B cell (primary cell): ENCODE results near the gene REC8. TPM values are rescaled to one million over a fixed set of nuclear protein-coding genes. Genes with fewer than 3 reads are reported as not detected.

Experiments
- ATAC-seq: fragments of 200-7000 bp; cut with Tn5 transposase; one replicate; pipeline ENCODE4 v1.10.0; 2021; ENCODE audit warnings: low read depth, mild to moderate bottlenecking, moderate number of reproducible peaks, moderate library complexity
- CTCF ChIA-PET: fragments of 350-600 bp; sonication (Branson Sonifier 250); formaldehyde crosslinking; loops from one replicate; lab custom pipeline; 2021; ENCODE audit warnings: antibody characterized with exemption, inconsistent platforms; lab: Charles Lee
- POLR2A ChIA-PET: fragments of 350-600 bp; sonication (Branson Sonifier 250); formaldehyde crosslinking; loops from one replicate; lab custom pipeline; 2021; ENCODE audit warnings: antibody characterized with exemption; lab: Charles Lee
- DNase-seq: peaks from one replicate; pipeline ENCODE4 v3.0.0; 2013
- H2AFZ ChIP-seq: 2 replicates; pipeline ENCODE4 v1.6.1; 2012; ENCODE audit warnings: mild to moderate bottlenecking, low read depth, low read length; ENCODE audit not compliant: insufficient read depth, poor library complexity, severe bottlenecking
- H3K27ac ChIP-seq, 2 donors: 1 replicate in 1 of 2; 2 replicates in 1 of 2; pipeline ENCODE4 v1.5.1; 2012 to 2013; ENCODE audit warnings: low read length in 2 of 2, mild to moderate bottlenecking in 2 of 2, moderate library complexity in 1 of 2
- H3K27me3 ChIP-seq, 4 experiments: fragments of 200-600 bp in 1 of 4; sonication (generic) in 1 of 4; replicated peaks in 1 of 4; 1 replicate in 2 of 4; 2 replicates in 2 of 4; pipeline versions ENCODE4 v1.6.1 to v1.7.0; 2013 to 2016; ENCODE audit warnings: low read length in 3 of 4, mild to moderate bottlenecking in 2 of 4, mixed read lengths in 1 of 4, moderate library complexity in 1 of 4; ENCODE audit not compliant: insufficient read depth in 4 of 4, control insufficient read depth in 3 of 4; ENCODE audit errors: control extremely low read depth in 1 of 4
- H3K36me3 ChIP-seq, 2 experiments: replicated peaks in 1 of 2; 1 replicate in 1 of 2; 2 replicates in 1 of 2; pipeline versions ENCODE4 v1.6.1 to v1.7.1; 2013; ENCODE audit warnings: low read length in 1 of 2; ENCODE audit not compliant: insufficient read depth in 2 of 2, control insufficient read depth in 1 of 2; ENCODE audit errors: control extremely low read depth in 1 of 2, extremely low read depth in 1 of 2
- H3K4me1 ChIP-seq, 2 donors: fragments of 200-600 bp in 1 of 2; sonication (generic) in 1 of 2; 1 replicate in 1 of 2; 2 replicates in 1 of 2; pipeline versions ENCODE4 v1.5.1 to v1.6.1; 2013 to 2017; ENCODE audit warnings: low read length in 2 of 2; ENCODE audit not compliant: control insufficient read depth in 2 of 2, insufficient read depth in 2 of 2
- H3K4me2 ChIP-seq: replicated peaks from 2 replicates; pipeline ENCODE3; 2012; ENCODE audit warnings: mild to moderate bottlenecking, low read depth, low read length; ENCODE audit not compliant: poor library complexity, severe bottlenecking
- H3K4me3 ChIP-seq, 5 experiments: fragments of 200-600 bp in 1 of 5; sonication (generic) in 1 of 5; 1 replicate in 3 of 5; 2 replicates in 2 of 5; pipeline versions ENCODE4 v1.5.1 to v1.7.0; 2011 to 2016; ENCODE audit warnings: low read length in 4 of 5, mild to moderate bottlenecking in 4 of 5, low read depth in 2 of 5, control low read depth in 1 of 5, moderate library complexity in 1 of 5; ENCODE audit not compliant: insufficient read depth in 1 of 5; ENCODE audit errors: control extremely low read depth in 1 of 5, extremely low read depth in 1 of 5
- H3K79me2 ChIP-seq: fragments of 200-600 bp; sonication (generic); one replicate; pipeline ENCODE4 v1.6.0; 2016; ENCODE audit warnings: low read length; ENCODE audit not compliant: control insufficient read depth, insufficient read depth
- H3K9ac ChIP-seq: fragments of 200-600 bp; sonication (generic); 2 replicates; pipeline ENCODE4 v1.6.1; 2017; ENCODE audit warnings: mild to moderate bottlenecking, low read length, moderate library complexity
- H3K9me3 ChIP-seq, 3 donors: one replicate each; pipeline versions ENCODE4 v1.6.1 to v1.7.1; 2013; ENCODE audit warnings: low read length in 2 of 3; ENCODE audit not compliant: control insufficient read depth in 2 of 3, insufficient read depth in 1 of 3; ENCODE audit errors: control extremely low read depth in 1 of 3
- H4K20me1 ChIP-seq: 2 replicates; pipeline ENCODE4 v1.6.0; 2012; ENCODE audit warnings: mild to moderate bottlenecking, low read length; ENCODE audit not compliant: insufficient read depth, control insufficient read depth, poor library complexity, severe bottlenecking
- H3K27ac Mint-ChIP-seq: one replicate; pipeline ENCODE4 v1.8.0; 2021; ENCODE audit warnings: mixed read lengths
- H3K27me3 Mint-ChIP-seq: one replicate; pipeline ENCODE4 v1.8.0; 2021; ENCODE audit warnings: mixed read lengths
- H3K4me1 Mint-ChIP-seq: one replicate; pipeline ENCODE4 v1.8.0; 2021; ENCODE audit warnings: mixed read lengths
- H3K4me3 Mint-ChIP-seq: one replicate; pipeline ENCODE4 v1.8.0; 2021; ENCODE audit warnings: mixed read lengths
- H3K9me3 Mint-ChIP-seq: one replicate; pipeline ENCODE4 v1.8.0; 2022; ENCODE audit warnings: mixed read lengths; ENCODE audit not compliant: insufficient read depth
- CTCF ChIP-seq: fragments of 200-600 bp; IDR thresholded peaks from one replicate; pipeline ENCODE4 v1.8.0; 2022; ENCODE audit warnings: antibody characterized with exemption, mild to moderate bottlenecking
- EZH2 ChIP-seq: IDR thresholded peaks from 2 replicates; pipeline ENCODE4 v1.6.1; 2012; ENCODE audit warnings: borderline replicate concordance, low read depth, mild to moderate bottlenecking, moderate library complexity, low read length; ENCODE audit not compliant: insufficient read depth, poor library complexity, severe bottlenecking
- WGBS: methylation state at CpG from one replicate; pipeline ENCODE4 v1.1.5; 2013; ENCODE audit warnings: missing lambda C conversion rate; ENCODE audit not compliant: insufficient coverage; 5-methylcytosine and 5-hydroxymethylcytosine counted together
- intact Hi-C: fragments of 100-400 bp; cut with micrococcal nuclease; formaldehyde crosslinking; loops from one replicate; pipeline ENCODE4 v1.10.0; 2022
- polyA plus RNA-seq: library from polyadenylated mRNA; depleted of rRNA; stranded (reverse); fragments of >200 nt; gene quantifications from 2 replicates; pipeline ENCODE4 v1.2.3, GENCODE V29; 2012
- total RNA-seq, 2 donors: library from RNA; stranded (reverse); fragments of 120-200 nt in 1 of 2; gene quantifications; 1 replicate in 1 of 2; 2 replicates in 1 of 2; pipeline versions ENCODE4 v1.2.3 to v1.2.4, GENCODE V29; 2013 to 2022

REC8 gene
- total and polyA plus RNA-seq, 2 donors (not counting 1 experiment from before 2014, with no cell fraction given), result 34.0 to 62.1 TPM

- no peak overlapping the region for H3K27ac Mint-ChIP-seq
These were observed 996 bp downstream of the REC8 start for GRCh38 chr14:24172871-24173281.

More at GRCh38 chr14:24172871-24173281, 996 bp downstream of the REC8 start:
- Histone ChIP-seq H3K27me3 (no peaks in the 10 kb centered on the region), H3K4me3 (no peak overlapping the region), H3K36me3 (peaks cover 0 to 18% of the 10 kb centered on the region in 2 experiments), H3K4me1 (peaks cover 11 to 23% of the 10 kb centered on the region in 2 donors), H3K79me2 (no peaks in the 10 kb centered on the region), H3K4me2 (peak overlapping the region; percentile 92), H3K9me3 (no peaks in the 10 kb centered on the region), H4K20me1 (no peaks in the 10 kb centered on the region), H3K27ac (no peak overlapping the region), H3K9ac (peak overlapping the region; percentile 70), H2AFZ (peak overlapping the region; percentile 65)
- Mint-ChIP-seq H3K4me1 (peaks cover 20% of the 10 kb centered on the region), H3K4me3 (peak overlapping the region; percentile 93), H3K9me3 (no peaks in the 10 kb centered on the region), H3K27me3 (no peaks in the 10 kb centered on the region)
- TF ChIP-seq CTCF, result no peak
- no peak for TF ChIP-seq EZH2
- WGBS, result 84% methylated on average over 20 of the region's 20 CpGs
- POLR2A ChIA-PET, result interaction anchor here (2.0 kb wide), 1 partner anchor 58 kb away, joined by 4 read pairs; the partner anchor contains the start of genes DCAF11 and NRL
- CTCF ChIA-PET, result interaction anchor here (0.8 to 3.1 kb wide), 3 partner anchors 12 to 63 kb away, joined by 3 to 22 read pairs (median 3); partner anchors contain the start of gene IRF9
- DNase-seq (no peak), ATAC-seq (no peak)
- intact Hi-C loops, result no loop called here
